Heart right ventricle (tissue), 16 donors: ENCODE results near the gene FERMT2. TPM values are rescaled to one million over a fixed set of nuclear protein-coding genes. Genes with fewer than 3 reads are reported as not detected.

Source experiments
- ATAC-seq, 8 donors: fragments of 200-7000 bp; cut with Tn5 transposase; one replicate each; pipeline ENCODE4 v1.9.1; 2020; ENCODE audit warnings: mild to moderate bottlenecking in 8 of 8, moderate library complexity in 8 of 8, moderate number of reproducible peaks in 1 of 8
- DNase-seq, 2 donors: peaks; one replicate each; pipeline ENCODE4 v3.0.0-alpha.2; 2020
- H3K27ac ChIP-seq, 10 donors: fragments of 200-600 bp; sonication (generic) in 2 of 10; one replicate each; pipeline versions ENCODE4 v1.5.0 to v1.8.0; 2020 to 2022; ENCODE audit warnings: mild to moderate bottlenecking in 3 of 10
- H3K27me3 ChIP-seq, 7 donors: fragments of 200-600 bp; one replicate each; pipeline ENCODE4 v1.8.0; 2021 to 2022; ENCODE audit warnings: mild to moderate bottlenecking in 2 of 7
- H3K36me3 ChIP-seq, 9 donors: fragments of 200-600 bp; sonication (generic) in 1 of 9; one replicate each; pipeline versions ENCODE4 v1.5.0 to v1.8.0; 2020 to 2022; ENCODE audit warnings: mild to moderate bottlenecking in 2 of 9
- H3K4me1 ChIP-seq, 9 donors: fragments of 200-600 bp; sonication (generic) in 1 of 9; one replicate each; pipeline versions ENCODE4 v1.5.0 to v1.8.0; 2020 to 2022; ENCODE audit warnings: mild to moderate bottlenecking in 4 of 9
- H3K4me3 ChIP-seq, 10 donors: fragments of 200-600 bp; sonication (generic) in 2 of 10; one replicate each; pipeline versions ENCODE4 v1.5.0 to v1.8.0; 2020 to 2022; ENCODE audit warnings: mild to moderate bottlenecking in 7 of 10, moderate library complexity in 2 of 10
- H3K9me3 ChIP-seq, 11 donors: fragments of 200-600 bp in 10 of 11; sonication (generic) in 2 of 11; one replicate each; pipeline versions ENCODE4 v1.5.0 to v1.8.0; 2013 to 2022; ENCODE audit warnings: mild to moderate bottlenecking in 2 of 11, control low read depth in 1 of 11, moderate library complexity in 1 of 11
- WGBS, 2 donors: extraction: QIAGEN DNeasy Blood & Tissue Kit; methylation state at CpG; one replicate each; pipeline ENCODE4 v1.1.7; 2013; ENCODE audit warnings: inconsistent platforms in 1 of 2; 5-methylcytosine and 5-hydroxymethylcytosine counted together
- intact Hi-C, 10 donors: fragments of 100-400 bp; cut with DNase I; formaldehyde crosslinking; loops; one replicate each; pipeline versions ENCODE4 v1.11.1 to v1.14.2; 2022
- polyA plus RNA-seq, 2 donors: library from polyadenylated mRNA; stranded (reverse); fragments of 200-250 nt; gene quantifications; one replicate each; pipeline ENCODE4 v1.2.3, GENCODE V29; 2013
- total RNA-seq, 10 donors: library from RNA; stranded (reverse); fragmentation: NEBNext Ultra II Directional in 3 of 10; extraction: Animal tissue kit (Norgen Biotek cat#: 25700) in 3 of 10; gene quantifications; one replicate each; pipeline versions ENCODE4 v1.2.1 to v1.2.4, GENCODE V29; 2021 to 2023
- TF ChIP-seq, protein P1 (sequence below), 9 donors: fragments of 200-600 bp; sonication (generic) in 2 of 9; IDR thresholded peaks; one replicate each; pipeline versions ENCODE4 v1.5.0 to v1.8.0; 2021 to 2022; ENCODE audit warnings: antibody characterized with exemption in 9 of 9, mild to moderate bottlenecking in 5 of 9, moderate library complexity in 1 of 9
- donor health status: Arrhythmogenic right ventricular cardiomyopathy.
- donor health status: ischemic (EF 13 %, LVEDD 7.1; RV severe dilation, severe dysfunction).
- donor health status: healthy with polysubstance abuse.
- donor health status: DM: no; HTN: yes; CAD: no.
- donor health status: DM: no; HTN: no; CAD: no.
- donor health status: ischemic (EF 25% LVEDD 6.9; RV normal size, moderate dysfunction).
- donor health status: ischemic (EF 25% LVEDD 5.7; RV mildly dilated, moderate dysfunction).
- donor health status: healthy.
- donor health status: DM: yes; HTN: yes; CAD: no.
- donor health status: Ischemic cardiomyopathy.
- donor health status: ischemic (EF 35%, LVEDD 5.7; RV mildly dilated, moderate dysfunction).
- donor health status: nonischemic (EF 11% LVEDD 7.7; RV severe dilation, severe dysfunction).
- donor health status: DM: yes; HTN: yes; CAD: no.
- donor health status: PGD.
- donor health status: ischemic (EF 29% LVEDD 5.4; RV normal size, mild dysfunction).
- donor health status: nonischemic (EF 23%, LVEDD 6.1; RV moderate dilation, normal function).

Gene FERMT2
- total and polyA plus RNA-seq, 12 donors: 45.7 to 175 (median 111) TPM

DNA sequence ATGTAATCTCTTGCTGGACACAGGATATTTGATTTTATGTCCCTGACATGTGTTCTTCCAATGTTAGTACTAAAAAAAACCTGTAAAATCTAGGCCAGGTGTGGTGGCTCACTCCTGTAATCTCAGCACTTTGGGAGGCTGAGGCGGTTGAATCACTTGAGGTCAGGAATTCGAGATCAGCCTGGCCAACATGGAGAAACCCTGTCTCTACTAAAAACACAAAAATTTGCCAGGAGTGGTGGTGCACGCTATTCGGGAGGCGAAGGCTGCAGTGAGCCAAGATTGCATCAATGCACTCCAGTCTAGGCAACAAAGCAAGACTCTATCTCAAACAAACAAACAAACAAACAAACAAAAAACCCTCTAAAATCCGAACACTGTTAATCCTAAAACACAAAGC, 68.0 kb downstream of the FERMT2 start:
- Histone ChIP-seq H3K9me3 (no peaks in the 10 kb centered on the region), H3K4me1 (peaks cover 0 to 43% (median 19%) of the 10 kb centered on the region in 9 donors), H3K27ac (no peak overlapping the region), H3K27me3 (no peaks in the 10 kb centered on the region), H3K4me3 (no peak overlapping the region), H3K36me3 (peaks cover 0 to 87% (median 19%) of the 10 kb centered on the region in 9 donors)
- DNase-seq (no peak), ATAC-seq (no peak)
- intact Hi-C loops: loop anchor here in 1 of 10 donors (5.0 kb wide), 1 partner anchor 64 kb away; no protein-coding TSS in a partner anchor
- WGBS, 2 donors: 88 to 92% methylated on average over 6 of the region's 6 CpGs
- TF ChIP-seq, protein P1, sequence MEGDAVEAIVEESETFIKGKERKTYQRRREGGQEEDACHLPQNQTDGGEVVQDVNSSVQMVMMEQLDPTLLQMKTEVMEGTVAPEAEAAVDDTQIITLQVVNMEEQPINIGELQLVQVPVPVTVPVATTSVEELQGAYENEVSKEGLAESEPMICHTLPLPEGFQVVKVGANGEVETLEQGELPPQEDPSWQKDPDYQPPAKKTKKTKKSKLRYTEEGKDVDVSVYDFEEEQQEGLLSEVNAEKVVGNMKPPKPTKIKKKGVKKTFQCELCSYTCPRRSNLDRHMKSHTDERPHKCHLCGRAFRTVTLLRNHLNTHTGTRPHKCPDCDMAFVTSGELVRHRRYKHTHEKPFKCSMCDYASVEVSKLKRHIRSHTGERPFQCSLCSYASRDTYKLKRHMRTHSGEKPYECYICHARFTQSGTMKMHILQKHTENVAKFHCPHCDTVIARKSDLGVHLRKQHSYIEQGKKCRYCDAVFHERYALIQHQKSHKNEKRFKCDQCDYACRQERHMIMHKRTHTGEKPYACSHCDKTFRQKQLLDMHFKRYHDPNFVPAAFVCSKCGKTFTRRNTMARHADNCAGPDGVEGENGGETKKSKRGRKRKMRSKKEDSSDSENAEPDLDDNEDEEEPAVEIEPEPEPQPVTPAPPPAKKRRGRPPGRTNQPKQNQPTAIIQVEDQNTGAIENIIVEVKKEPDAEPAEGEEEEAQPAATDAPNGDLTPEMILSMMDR (IDR thresholded peaks at IDR 0.05): no peak

DNA sequence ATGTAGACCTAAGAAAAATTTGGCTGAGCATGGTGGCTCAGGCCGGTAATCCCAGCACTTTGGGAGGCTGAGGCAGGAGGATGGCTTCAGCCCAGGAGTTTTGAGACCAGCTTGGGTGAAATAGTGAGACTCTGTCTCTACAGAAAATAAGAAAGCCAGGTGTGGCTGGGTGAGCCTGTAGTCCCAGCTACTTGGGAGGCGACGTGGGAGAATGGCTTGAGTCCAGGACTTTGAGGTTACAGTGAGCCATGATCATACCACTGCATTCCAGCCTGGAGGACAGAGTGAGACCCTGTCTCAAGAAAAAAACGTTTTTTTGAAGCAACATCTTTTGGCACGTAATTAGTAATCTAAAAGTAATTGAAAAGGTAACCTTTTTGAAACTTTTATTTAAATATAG, 70.9 kb downstream of the FERMT2 start:
- H3K27ac ChIP-seq: peak overlapping the region in 6 of 10 donors; percentile 1 to 59 (median 44)

DNA sequence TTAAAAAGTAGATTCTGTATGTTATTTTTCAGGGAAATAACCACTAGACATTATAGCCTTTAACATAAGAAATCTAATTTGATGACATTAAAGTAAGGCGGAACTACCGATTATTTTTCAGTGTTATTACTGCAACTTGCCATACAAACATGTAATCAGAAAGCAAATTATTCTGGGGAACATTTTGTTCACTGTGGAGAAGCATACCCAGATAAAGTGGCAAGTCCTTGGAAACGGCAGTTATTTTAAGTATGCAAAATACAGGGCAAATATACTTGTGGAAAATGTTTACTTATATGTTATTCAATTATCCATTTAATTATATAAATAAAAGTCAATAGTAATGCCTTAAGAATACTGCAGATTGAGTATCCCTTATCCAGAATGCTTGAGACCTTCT, 71.9 kb downstream of the FERMT2 start:
- intact Hi-C loops: loop anchor here in 4 of 10 donors (2.0 to 10.0 kb wide), 3 partner anchors 72 to 76 kb away; partner anchors contain the start of gene FERMT2 (in 4 of the 4)
- peak in 1 of 8 donors; percentile 46 for ATAC-seq
- DNase-seq: no peak
- Histone ChIP-seq H3K27ac (peak overlapping the region in 5 of 10 donors; percentile 13 to 59 (median 51)), H3K27me3 (no peaks in the 10 kb centered on the region), H3K4me3 (no peak overlapping the region), H3K36me3 (peaks cover 0 to 91% (median 35%) of the 10 kb centered on the region in 9 donors), H3K4me1 (peaks cover 0 to 61% (median 31%) of the 10 kb centered on the region in 9 donors), H3K9me3 (no peaks in the 10 kb centered on the region)
- 65 to 73% methylated on average over 3 of the region's 3 CpGs for WGBS, 2 donors
- TF ChIP-seq, protein P1 (IDR thresholded peaks at IDR 0.05): no peak

More for the DNA sequence above, 70.9 kb downstream of the FERMT2 start:
- no peak for DNase-seq
- TF ChIP-seq, protein P1 (IDR thresholded peaks at IDR 0.05): no peak
- WGBS, 2 donors: 84 to 86% methylated on average over 5 of the region's 5 CpGs
- Histone ChIP-seq H3K4me1 (peaks cover 0 to 61% (median 31%) of the 10 kb centered on the region in 9 donors), H3K9me3 (no peaks in the 10 kb centered on the region), H3K27me3 (no peaks in the 10 kb centered on the region), H3K4me3 (no peak overlapping the region), H3K36me3 (peaks cover 0 to 91% (median 35%) of the 10 kb centered on the region in 9 donors)
- intact Hi-C loops: loop anchor here in 5 of 10 donors (2.0 to 10.0 kb wide), 4 partner anchors 67 to 75 kb away; partner anchors contain the start of gene FERMT2 (in 4 of the 5)
- peak in 1 of 8 donors; percentile 55 for ATAC-seq

DNA sequence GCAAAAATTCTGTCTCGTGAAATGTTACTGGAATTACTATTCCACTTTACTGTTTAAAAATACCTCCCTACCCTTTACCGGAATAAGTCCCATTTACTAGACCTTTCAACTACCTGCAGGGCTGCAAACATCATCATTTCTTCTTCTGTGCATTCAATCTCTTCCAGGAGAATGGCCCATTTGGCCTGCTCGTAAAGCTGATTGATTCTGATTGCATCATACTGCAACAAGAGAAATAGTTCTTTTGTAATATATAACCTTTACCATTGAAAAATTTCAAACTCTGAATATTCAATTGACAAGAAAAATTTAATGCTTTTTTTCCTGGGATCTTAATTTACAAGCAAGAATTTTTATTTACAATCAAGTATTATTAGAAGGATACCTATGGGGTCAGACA, 72.4 kb downstream of the FERMT2 start:
- intact Hi-C loops: loop anchor here in 4 of 10 donors (2.0 to 10.0 kb wide), 3 partner anchors 72 to 76 kb away; partner anchors contain the start of gene FERMT2 (in 4 of the 4)
- Histone ChIP-seq H3K27ac (peak overlapping the region in 6 of 10 donors; percentile 13 to 59 (median 51)), H3K27me3 (no peaks in the 10 kb centered on the region), H3K4me3 (no peak overlapping the region), H3K4me1 (peaks cover 0 to 61% (median 31%) of the 10 kb centered on the region in 9 donors), H3K9me3 (no peaks in the 10 kb centered on the region), H3K36me3 (peaks cover 0 to 92% (median 40%) of the 10 kb centered on the region in 9 donors)
- 31 to 65% methylated on average over 3 of the region's 3 CpGs for WGBS, 2 donors
- ATAC-seq (no peak), DNase-seq (no peak)
- TF ChIP-seq, protein P1 (IDR thresholded peaks at IDR 0.05): no peak
